T-helper 9 cell (primary cell): Measurements from ENCODE around the gene LMBR1.

Experiments used
- DNase-seq: peaks from one replicate; pipeline ENCODE4 v3.0.0-alpha.2; 2020

Gene LMBR1

DNA sequence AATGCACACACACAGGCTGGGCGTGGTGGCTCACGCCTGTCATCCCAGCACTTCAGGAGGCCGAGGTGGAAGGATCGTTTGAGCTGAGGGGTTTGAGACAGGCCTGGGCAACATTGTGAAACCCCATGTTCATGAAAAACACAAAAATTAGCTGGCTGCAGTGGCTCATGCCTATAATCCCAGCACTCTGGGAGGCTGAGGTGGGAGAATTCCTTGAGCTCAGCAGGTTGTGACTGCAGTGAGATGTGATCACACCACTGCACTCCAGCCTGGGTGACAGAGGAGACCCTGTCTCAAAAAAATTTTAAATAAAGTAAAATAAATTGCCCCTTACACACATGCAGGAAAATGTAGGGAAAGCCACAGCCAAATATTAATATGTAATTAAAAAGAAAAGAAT lies 208.3 kb downstream of the LMBR1 start:
- no peak for DNase-seq

DNA sequence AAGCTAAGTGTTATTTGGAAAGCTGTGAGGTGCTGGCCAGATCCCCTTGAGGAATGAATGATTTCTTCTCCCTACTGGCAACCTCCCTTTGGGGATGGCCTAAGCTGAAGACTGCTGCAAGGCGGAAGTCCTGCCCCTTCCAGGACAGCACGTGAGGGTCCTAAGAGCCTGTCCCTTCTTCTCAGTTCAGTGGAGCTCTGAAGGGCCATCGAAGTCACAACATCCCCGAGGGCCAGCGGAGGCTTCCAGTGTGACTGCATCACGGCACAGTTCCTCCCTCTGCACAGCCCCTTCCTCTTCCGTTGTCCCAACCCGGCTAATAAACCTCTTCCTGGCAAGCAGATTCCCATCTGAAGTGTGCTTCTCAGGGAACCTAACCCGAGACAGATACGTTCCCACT lies 208.7 kb downstream of the LMBR1 start:
- no peak for DNase-seq

DNA sequence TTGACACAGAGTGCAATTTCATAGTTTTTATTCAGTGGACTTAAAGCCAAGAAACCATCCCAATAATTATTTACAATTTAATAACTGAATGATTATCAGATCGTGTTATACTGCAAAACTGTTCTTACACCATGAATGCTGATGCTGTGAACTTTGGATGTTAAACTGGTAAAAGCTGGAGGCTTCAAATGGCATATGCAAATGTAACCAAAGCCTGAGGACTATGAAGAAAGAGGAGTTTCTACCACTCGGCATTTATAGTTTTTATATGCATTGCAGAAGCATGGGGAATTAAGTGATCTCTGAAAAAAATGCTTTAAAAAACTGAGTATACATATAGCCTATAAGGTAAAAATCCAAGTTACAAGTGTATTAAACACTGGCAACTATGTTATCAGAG lies 210.1 kb downstream of the LMBR1 start:
- no peak for DNase-seq

- DNase-seq = no peak
These were observed 212.7 kb downstream of the LMBR1 start for GRCh38 chr7:156680281-156680680.

GRCh38 chr7:156677374-156678054 lies 215.5 kb downstream of the LMBR1 start:
- no peak for DNase-seq

- no peak for DNase-seq
These were observed 216.7 kb downstream of the LMBR1 start for GRCh38 chr7:156676263-156676662.

GRCh38 chr7:156675721-156676120 lies 217.3 kb downstream of the LMBR1 start:
- no peak for DNase-seq

DNA sequence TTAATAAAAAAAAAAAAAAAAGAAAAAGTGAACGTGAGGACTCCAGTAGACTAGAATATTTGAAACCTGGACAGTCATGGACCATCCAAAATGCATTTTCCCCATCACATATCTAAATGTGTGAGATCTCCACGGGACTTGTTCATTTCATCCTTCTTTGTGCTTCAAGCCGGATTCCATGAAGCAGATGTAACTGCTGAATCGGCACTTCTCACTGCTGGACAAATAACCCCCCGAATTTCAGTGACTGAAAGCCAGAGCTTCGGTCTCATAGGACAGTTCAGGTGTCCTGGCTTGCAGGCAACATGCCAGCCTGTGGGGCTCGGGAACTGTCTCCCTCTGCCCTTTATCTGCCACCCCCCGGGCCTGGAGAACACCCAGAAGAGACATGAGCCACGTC lies 219.1 kb downstream of the LMBR1 start:
- DNase-seq = no peak

DNA sequence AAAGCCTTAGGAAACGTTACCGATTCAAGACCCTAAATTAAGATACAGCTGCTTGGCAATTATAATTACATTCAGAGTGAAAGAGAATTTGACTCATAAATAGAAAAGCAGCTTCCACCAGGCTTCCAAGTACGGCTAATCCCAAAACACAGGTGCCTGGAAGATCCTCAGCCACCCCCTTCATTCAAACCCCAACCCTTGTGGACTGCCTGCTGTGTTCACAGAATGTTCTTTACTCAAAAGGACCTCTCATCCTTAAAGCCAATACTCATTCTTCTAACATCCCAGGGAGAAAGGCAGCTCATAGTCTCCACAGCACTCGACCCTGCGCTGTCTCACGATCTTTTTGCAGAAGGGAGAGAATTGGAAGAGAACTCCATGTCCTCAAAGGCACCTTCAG lies 219.5 kb downstream of the LMBR1 start:
- no peak for DNase-seq

GRCh38 chr7:156669035-156669828 lies 223.8 kb downstream of the LMBR1 start:
- no peak for DNase-seq

DNA sequence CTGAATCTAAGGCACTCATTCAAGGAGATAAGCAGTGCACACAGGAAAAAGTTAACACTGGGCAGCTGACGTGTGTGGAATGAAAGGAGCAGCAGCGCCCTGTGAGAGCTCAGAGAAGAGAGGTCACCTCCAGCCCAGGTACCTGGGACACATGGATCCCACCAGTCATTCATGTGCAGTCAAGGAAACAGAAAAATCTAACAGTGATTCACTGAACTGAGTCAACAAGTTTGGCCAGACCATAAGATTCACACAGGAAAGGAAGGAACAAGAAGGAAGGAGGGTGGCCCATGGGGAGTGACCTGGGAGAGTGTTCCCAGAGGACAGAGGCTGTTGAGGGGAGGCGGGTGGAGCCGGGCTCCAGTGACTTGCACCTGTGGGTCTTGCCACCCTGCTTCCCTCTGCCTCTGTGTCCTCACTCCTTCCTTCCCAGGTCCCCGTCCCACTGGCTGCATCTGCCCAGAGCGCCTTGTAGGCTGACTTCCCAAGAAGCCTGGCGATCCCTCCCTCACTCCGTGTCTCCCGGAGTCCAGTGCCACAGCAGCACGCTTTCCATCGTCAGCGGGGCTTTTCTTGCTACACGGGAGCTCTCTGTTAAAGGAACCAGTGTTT lies 224.7 kb downstream of the LMBR1 start:
- no peak for DNase-seq

- DNase-seq = no peak
These were observed 225.9 kb downstream of the LMBR1 start for GRCh38 chr7:156667110-156667426.

DNA sequence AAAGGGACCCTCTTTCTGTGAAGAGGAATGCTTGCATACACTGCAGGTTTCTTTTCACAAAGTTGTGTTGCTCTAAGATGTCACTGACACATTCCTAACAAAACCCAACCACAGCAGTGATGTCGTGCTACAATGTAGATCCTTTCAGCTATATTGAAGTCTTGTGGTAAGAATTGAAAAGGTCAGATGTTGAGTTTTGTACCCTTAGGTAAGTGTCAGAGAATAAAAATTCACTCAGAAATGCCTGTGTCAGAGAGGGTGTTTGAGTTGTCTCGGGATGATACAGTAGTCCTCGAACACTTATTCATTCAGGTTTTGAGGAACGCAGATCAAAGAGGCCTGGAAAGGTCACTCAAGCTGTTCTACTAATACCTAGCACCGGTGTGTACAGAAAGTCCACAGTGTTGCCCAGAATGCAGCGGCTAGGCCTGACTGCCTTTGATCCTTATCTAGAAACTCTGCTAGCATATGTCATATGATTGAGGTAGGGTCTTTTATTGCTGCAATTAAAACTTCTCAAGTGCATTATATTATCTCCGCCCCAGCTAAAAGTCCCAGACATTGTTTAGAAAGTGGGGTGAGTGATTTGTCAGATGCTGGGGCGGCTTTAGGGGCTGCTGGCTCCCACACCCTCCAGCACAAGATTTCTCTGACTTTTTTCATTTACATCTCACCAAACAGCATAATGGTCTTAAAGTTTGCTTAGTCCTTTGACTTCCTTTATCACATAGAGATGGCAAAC lies 226.4 kb downstream of the LMBR1 start:
- DNase-seq = no peak

- no peak for DNase-seq
These were observed 227.9 kb downstream of the LMBR1 start for GRCh38 chr7:156665101-156665500.

DNA sequence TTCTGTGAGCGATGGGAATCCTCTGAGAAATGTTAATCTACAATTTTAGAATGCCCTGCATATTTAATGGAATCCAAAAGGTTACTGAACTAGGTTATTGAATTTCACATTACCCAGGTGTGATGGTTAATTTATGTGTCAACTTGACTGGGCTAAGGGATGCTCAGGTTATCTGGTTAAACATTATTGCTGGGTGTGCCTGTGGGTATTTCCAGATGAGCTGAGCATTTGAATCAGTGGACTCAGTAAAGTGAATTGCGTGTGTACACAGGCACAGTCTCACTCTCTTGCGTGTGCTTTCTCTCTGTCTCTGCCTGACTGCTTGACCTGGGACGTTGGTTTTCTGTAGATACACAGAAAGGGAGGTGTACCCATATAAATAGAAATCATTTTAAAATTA lies 230.7 kb downstream of the LMBR1 start:
- DNase-seq = no peak

DNA sequence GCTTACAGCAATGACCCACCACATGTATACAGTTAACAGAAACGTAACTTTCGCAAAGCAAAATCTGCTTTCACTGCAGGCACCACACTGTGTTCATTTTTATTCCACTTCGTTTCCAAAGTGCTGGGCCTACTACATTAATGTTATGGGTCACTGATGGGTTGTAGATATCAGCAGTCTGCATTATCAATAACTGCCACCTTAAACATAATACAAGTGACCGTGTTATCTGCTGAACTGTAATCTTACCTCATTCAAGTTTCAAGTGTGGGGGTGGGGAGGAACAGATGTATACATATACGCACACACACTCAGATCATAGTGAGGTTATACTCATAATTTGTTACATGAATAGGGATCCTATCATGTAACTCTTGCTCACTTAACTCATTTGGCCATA lies 231.3 kb downstream of the LMBR1 start:
- no peak for DNase-seq

DNA sequence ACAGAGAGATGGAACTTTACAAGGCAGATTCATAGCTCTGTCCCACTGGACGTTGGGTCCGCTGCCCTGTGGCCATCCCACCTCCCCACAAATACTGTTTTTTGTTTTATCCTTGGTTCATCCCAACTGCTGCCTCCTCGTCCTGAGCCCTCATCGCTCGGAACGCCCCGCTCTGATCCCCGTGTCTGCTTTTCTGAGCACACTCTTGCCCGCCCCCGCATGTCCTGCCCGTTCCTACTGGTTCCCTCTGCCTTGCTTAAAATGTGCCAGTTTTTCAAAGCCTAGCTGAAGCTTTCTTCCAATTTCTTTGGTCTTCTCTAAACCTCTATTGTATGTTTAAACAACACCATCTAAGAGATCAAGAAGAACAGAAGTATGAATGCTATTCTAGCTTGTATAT lies 233.0 kb downstream of the LMBR1 start:
- DNase-seq = no peak

- no peak for DNase-seq
These were observed 233.8 kb downstream of the LMBR1 start for GRCh38 chr7:156659203-156659602.

- DNase-seq = no peak
These were observed 235.3 kb downstream of the LMBR1 start for GRCh38 chr7:156657681-156658080.

- no peak for DNase-seq
These were observed 236.4 kb downstream of the LMBR1 start for GRCh38 chr7:156656598-156656997.

DNA sequence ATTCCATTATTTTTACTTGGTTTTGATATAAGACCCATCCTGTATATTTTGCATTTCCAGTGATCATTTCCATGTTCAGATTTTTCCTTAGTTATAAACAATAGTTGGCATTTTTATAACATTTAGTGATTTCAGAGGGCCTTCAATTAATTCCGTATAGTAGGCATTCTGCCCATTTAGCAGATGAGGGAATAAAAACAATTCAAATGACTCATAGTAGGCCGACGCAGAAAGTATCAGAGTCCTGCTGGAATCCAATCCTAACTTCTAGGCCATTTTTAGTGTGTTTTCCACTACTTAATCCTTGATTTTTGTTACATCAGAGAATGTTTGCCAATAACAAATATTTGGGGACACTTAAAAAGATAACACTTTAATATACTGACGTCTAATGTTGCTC lies 237.0 kb downstream of the LMBR1 start:
- DNase-seq = no peak

DNA sequence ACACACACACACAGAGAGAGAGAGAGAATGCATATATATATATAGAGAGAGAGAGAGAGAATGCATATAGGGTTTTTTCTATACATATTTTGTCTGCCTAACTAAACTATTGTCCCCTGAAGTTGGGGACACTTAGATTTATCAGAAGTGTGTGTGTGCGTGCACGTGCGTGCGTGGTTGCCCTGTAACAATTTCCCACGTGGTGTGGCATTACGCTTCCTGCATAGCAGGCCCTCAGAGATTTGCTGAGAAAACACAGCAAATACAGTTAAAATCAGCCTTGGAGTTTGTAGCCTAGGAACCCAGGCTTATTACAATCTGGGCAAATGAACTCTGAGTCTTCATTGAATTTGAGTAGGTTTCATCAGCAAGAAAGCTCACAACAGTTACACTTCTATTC lies 237.7 kb downstream of the LMBR1 start:
- DNase-seq = no peak

DNA sequence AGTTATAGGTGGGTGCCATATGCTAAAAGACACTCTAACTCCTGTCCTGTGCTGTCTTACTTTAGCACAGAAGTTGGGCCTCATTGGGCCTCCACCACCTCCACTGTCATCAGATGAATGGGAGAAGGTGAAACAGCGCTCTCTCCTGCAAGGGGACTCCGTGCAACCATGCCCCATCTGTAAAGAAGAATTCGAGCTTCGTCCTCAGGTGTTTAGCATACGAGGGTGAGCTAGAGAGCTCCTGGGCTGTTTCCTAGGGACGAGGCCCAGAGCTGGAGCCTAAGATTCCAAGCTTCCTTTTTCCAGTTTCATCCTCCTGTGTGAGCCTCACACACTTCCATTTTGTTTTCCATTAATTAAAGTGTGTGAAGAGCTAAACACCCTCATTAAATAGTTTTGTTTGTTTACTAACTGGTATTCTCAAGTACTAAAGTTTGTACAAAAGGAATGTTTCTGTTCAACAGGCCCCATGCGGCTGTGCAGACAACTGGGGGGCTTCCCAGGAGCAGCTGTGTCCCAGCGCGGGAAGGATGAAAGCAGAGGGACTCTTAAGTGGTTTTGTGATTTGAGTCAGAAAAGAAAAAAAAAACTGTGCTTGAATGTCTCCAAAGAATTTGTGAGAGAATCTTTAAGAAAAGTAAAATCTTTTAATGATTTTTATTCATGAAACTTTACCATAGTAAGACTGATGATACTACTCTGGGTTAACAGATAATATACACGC lies 238.3 kb downstream of the LMBR1 start:
- DNase-seq = no peak
